H9 (cell line): ENCODE results near the gene PRSS2. TPM values are rescaled to one million over a fixed set of nuclear protein-coding genes. Genes with fewer than 3 reads are reported as not detected.

Experiments used
- DNase-seq: peaks from one replicate; pipeline ENCODE4 v3.0.0-alpha.2; 2017
- H2AFZ ChIP-seq: one replicate; pipeline ENCODE4 v1.6.1; 2013; ENCODE audit warnings: mild to moderate bottlenecking, low read length, control low read depth, moderate library complexity
- H2AK5ac ChIP-seq: 2 replicates; pipeline ENCODE4 v1.6.1; 2013; ENCODE audit warnings: low read length, control low read depth, mixed read lengths; ENCODE audit not compliant: insufficient read length
- H2BK120ac ChIP-seq: one replicate; pipeline ENCODE4 v1.6.1; 2013; ENCODE audit warnings: low read depth, mild to moderate bottlenecking, low read length, control low read depth, inconsistent platforms; ENCODE audit not compliant: poor library complexity, severe bottlenecking
- H2BK12ac ChIP-seq: 2 replicates; pipeline ENCODE4 v1.6.1; 2013; ENCODE audit warnings: low read length, control low read depth, mixed read lengths, low read depth; ENCODE audit not compliant: insufficient read length
- H2BK15ac ChIP-seq: 2 replicates; pipeline ENCODE4 v1.6.1; 2013; ENCODE audit warnings: low read depth, low read length, control low read depth
- H2BK20ac ChIP-seq: one replicate; pipeline ENCODE4 v1.6.1; 2013; ENCODE audit warnings: low read depth, mild to moderate bottlenecking, low read length, control low read depth, inconsistent platforms; ENCODE audit not compliant: poor library complexity, severe bottlenecking
- H2BK5ac ChIP-seq: 2 replicates; pipeline ENCODE4 v1.6.1; 2013; ENCODE audit warnings: low read length, control low read depth, mixed read lengths; ENCODE audit not compliant: insufficient read length
- H3K14ac ChIP-seq: 2 replicates; pipeline ENCODE4 v1.6.1; 2013; ENCODE audit warnings: low read length, control low read depth; ENCODE audit not compliant: insufficient read depth
- H3K18ac ChIP-seq: 2 replicates; pipeline ENCODE4 v1.6.1; 2013; ENCODE audit warnings: low read depth, mild to moderate bottlenecking, mixed read lengths, low read length, control low read depth; ENCODE audit not compliant: insufficient read length
- H3K23ac ChIP-seq: 2 replicates; pipeline ENCODE4 v1.6.1; 2013; ENCODE audit warnings: low read length, control low read depth, mixed read lengths, low read depth; ENCODE audit not compliant: insufficient read length
- H3K23me2 ChIP-seq: 2 replicates; pipeline ENCODE4 v1.6.1; 2013; ENCODE audit warnings: low read depth, mild to moderate bottlenecking, mixed read lengths, low read length, control low read depth; ENCODE audit not compliant: insufficient read length, poor library complexity, severe bottlenecking
- H3K27ac ChIP-seq: 2 replicates; pipeline ENCODE4 v1.5.1; 2013; ENCODE audit warnings: low read length, control low read depth, mixed read lengths, low read depth; ENCODE audit not compliant: insufficient read length
- H3K27me3 ChIP-seq: 2 replicates; pipeline ENCODE4 v1.6.1; 2013; ENCODE audit warnings: low read length, control low read depth, inconsistent platforms; ENCODE audit not compliant: insufficient read depth
- H3K4ac ChIP-seq: 2 replicates; pipeline ENCODE4 v1.6.1; 2013; ENCODE audit warnings: low read depth, mild to moderate bottlenecking, control low read depth, inconsistent platforms, low read length, moderate library complexity
- H3K4me1 ChIP-seq: 2 replicates; pipeline ENCODE4 v1.6.1; 2013; ENCODE audit warnings: low read length, control low read depth, inconsistent platforms; ENCODE audit not compliant: insufficient read depth
- H3K4me2 ChIP-seq: 2 replicates; pipeline ENCODE4 v1.6.1; 2013; ENCODE audit warnings: low read length, control low read depth, mixed read lengths; ENCODE audit not compliant: insufficient read length, insufficient read depth
- H3K56ac ChIP-seq: 2 replicates; pipeline ENCODE4 v1.6.1; 2013; ENCODE audit warnings: low read depth, mild to moderate bottlenecking, mixed read lengths, low read length, control low read depth; ENCODE audit not compliant: insufficient read length
- H3K79me1 ChIP-seq: 2 replicates; pipeline ENCODE4 v1.6.1; 2013; ENCODE audit warnings: low read depth, mild to moderate bottlenecking, moderate library complexity, low read length, control low read depth, inconsistent platforms; ENCODE audit not compliant: insufficient read depth, poor library complexity, severe bottlenecking
- H3K79me2 ChIP-seq: 2 replicates; pipeline ENCODE4 v1.6.1; 2013; ENCODE audit warnings: low read length, control low read depth, inconsistent platforms; ENCODE audit not compliant: insufficient read depth
- H3K9ac ChIP-seq: 2 replicates; pipeline ENCODE4 v1.6.1; 2013; ENCODE audit warnings: low read length, control low read depth, mixed read lengths; ENCODE audit not compliant: insufficient read length; ENCODE audit errors: extremely low read depth
- H3K9me3 ChIP-seq: one replicate; pipeline ENCODE4 v1.6.1; 2013; ENCODE audit warnings: low read depth, low read length, inconsistent platforms; ENCODE audit not compliant: control insufficient read depth
- H3T11ph ChIP-seq: one replicate; pipeline ENCODE4 v1.6.1; 2013; ENCODE audit warnings: mild to moderate bottlenecking, low read length, control low read depth, inconsistent platforms
- H4K20me1 ChIP-seq: one replicate; pipeline ENCODE4 v1.6.1; 2013; ENCODE audit not compliant: control insufficient read depth, insufficient read length, insufficient read depth
- H4K5ac ChIP-seq: 2 replicates; pipeline ENCODE4 v1.6.1; 2013; ENCODE audit warnings: low read depth, mild to moderate bottlenecking, mixed read lengths, low read length, control low read depth; ENCODE audit not compliant: insufficient read length
- H4K8ac ChIP-seq: replicated peaks from 2 replicates; pipeline ENCODE4 v1.6.1; 2013; ENCODE audit warnings: low read length, control low read depth, mixed read lengths, low read depth; ENCODE audit not compliant: insufficient read length
- H4K91ac ChIP-seq: 2 replicates; pipeline ENCODE4 v1.6.1; 2013; ENCODE audit warnings: low read depth, mild to moderate bottlenecking, moderate library complexity, mixed read lengths, low read length, control low read depth; ENCODE audit not compliant: insufficient read length
- H3K27ac Mint-ChIP-seq, 3 experiments: 2 replicates in 2 of 3; 3 replicates in 1 of 3; pipeline ENCODE4 v1.8.0; 2020 to 2021; ENCODE audit warnings: mixed read lengths in 3 of 3, mild to moderate bottlenecking in 1 of 3, moderate library complexity in 1 of 3
- H3K27me3 Mint-ChIP-seq: 2 replicates; pipeline ENCODE4 v1.8.0; 2021; ENCODE audit warnings: low read depth, mild to moderate bottlenecking, moderate library complexity, mixed read lengths
- H3K36me3 Mint-ChIP-seq, 3 experiments: 2 replicates in 2 of 3; 3 replicates in 1 of 3; pipeline ENCODE4 v1.8.0; 2020 to 2021; ENCODE audit warnings: low read depth in 3 of 3, mixed read lengths in 3 of 3; ENCODE audit not compliant: insufficient read depth in 1 of 3
- H3K4me1 Mint-ChIP-seq, 2 experiments: 2 replicates each; pipeline ENCODE4 v1.8.0; 2020; ENCODE audit warnings: mixed read lengths in 2 of 2
- H3K4me3 Mint-ChIP-seq, 2 experiments: 2 replicates in 1 of 2; 3 replicates in 1 of 2; pipeline ENCODE4 v1.8.0; 2020 to 2021; ENCODE audit warnings: mild to moderate bottlenecking in 2 of 2, mixed read lengths in 2 of 2, moderate library complexity in 1 of 2
- H3K9me3 Mint-ChIP-seq, 2 experiments: 2 replicates in 1 of 2; 3 replicates in 1 of 2; pipeline ENCODE4 v1.8.0; 2020; ENCODE audit warnings: mild to moderate bottlenecking in 2 of 2, mixed read lengths in 2 of 2, moderate library complexity in 1 of 2
- WGBS: extraction: QIAGEN DNeasy Blood & Tissue Kit; methylation state at CpG from one replicate; pipeline ENCODE4 v1.1.7; 2013; ENCODE audit warnings: missing lambda C conversion rate, low lambda C conversion rate, mixed read lengths; ENCODE audit not compliant: insufficient read length; ENCODE audit errors: extremely low coverage; 5-methylcytosine and 5-hydroxymethylcytosine counted together
- total RNA-seq: library from RNA; stranded (reverse); gene quantifications from 2 replicates; pipeline ENCODE4 v1.2.1, GENCODE V29; 2021
- TF ChIP-seq, protein P1 (sequence below): fragments of 200-600 bp; sonication (generic); conservative IDR thresholded peaks from 3 replicates; pipeline ENCODE4 v1.8.0; 2021; ENCODE audit warnings: antibody characterized with exemption, mild to moderate bottlenecking

PRSS2 gene
- total RNA-seq, 1 experiment from 2014 or later: not detected

DNA sequence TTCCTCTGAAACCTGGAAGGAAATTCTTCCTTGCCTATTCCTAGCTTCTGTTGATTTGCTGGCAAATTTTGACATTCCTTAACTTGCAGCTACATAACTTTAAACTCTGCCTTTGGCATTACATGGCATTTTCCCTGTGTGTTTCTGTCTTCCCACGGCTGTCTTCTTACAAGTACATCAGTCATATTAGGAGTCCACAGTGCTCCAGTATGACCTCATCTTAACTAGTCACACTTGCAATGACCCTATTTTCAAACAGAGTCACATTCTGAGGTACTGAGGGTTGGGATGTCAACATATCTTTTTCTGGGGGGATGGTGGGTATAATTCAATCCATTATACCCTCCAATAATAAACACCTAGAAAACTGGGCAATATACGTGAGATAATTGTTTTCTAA lies 46.7 kb downstream of the PRSS2 start:
- H2BK12ac ChIP-seq: no peak overlapping the region
- peaks cover 24 to 29% of the 10 kb centered on the region in 2 experiments for H3K4me1 Mint-ChIP-seq
- no peaks in the 10 kb centered on the region for H3K9me3 ChIP-seq
- no peak overlapping the region for H3T11ph ChIP-seq
- no peak overlapping the region for H4K91ac ChIP-seq
- no peaks in the 10 kb centered on the region for H3K79me1 ChIP-seq
- no peak overlapping the region for H3K4ac ChIP-seq
- H4K8ac ChIP-seq: no peak overlapping the region
- H3K4me1 ChIP-seq: peaks cover 14% of the 10 kb centered on the region; the same call in 1 of the 2 replicates
- H3K27me3 ChIP-seq: no peaks in the 10 kb centered on the region
- TF ChIP-seq, protein P1, sequence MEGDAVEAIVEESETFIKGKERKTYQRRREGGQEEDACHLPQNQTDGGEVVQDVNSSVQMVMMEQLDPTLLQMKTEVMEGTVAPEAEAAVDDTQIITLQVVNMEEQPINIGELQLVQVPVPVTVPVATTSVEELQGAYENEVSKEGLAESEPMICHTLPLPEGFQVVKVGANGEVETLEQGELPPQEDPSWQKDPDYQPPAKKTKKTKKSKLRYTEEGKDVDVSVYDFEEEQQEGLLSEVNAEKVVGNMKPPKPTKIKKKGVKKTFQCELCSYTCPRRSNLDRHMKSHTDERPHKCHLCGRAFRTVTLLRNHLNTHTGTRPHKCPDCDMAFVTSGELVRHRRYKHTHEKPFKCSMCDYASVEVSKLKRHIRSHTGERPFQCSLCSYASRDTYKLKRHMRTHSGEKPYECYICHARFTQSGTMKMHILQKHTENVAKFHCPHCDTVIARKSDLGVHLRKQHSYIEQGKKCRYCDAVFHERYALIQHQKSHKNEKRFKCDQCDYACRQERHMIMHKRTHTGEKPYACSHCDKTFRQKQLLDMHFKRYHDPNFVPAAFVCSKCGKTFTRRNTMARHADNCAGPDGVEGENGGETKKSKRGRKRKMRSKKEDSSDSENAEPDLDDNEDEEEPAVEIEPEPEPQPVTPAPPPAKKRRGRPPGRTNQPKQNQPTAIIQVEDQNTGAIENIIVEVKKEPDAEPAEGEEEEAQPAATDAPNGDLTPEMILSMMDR: no peak
- H3K4me3 Mint-ChIP-seq: no peak overlapping the region
- WGBS: no CpG with 5 or more reads among the region's 2 CpGs
- peaks cover 0 to 10% (median 3%) of the 10 kb centered on the region in 3 experiments; a peak in 3 of 7 replicates for H3K36me3 Mint-ChIP-seq
- no peak overlapping the region for H3K23ac ChIP-seq
- H3K4me2 ChIP-seq: no peak overlapping the region
- no peak overlapping the region for H4K5ac ChIP-seq
- H2AFZ ChIP-seq: no peak overlapping the region
- no peaks in the 10 kb centered on the region for H3K23me2 ChIP-seq
- H3K27ac Mint-ChIP-seq: no peak overlapping the region
- no peak overlapping the region for H3K56ac ChIP-seq
- peaks cover 2% of the 10 kb centered on the region; the same call in 1 of the 2 replicates for H3K27me3 Mint-ChIP-seq
- no peak overlapping the region for H2BK20ac ChIP-seq
- H2BK5ac ChIP-seq: no peak overlapping the region
- DNase-seq: no peak
- no peak overlapping the region for H2AK5ac ChIP-seq
- no peaks in the 10 kb centered on the region for H4K20me1 ChIP-seq
- H3K9me3 Mint-ChIP-seq: peaks cover 14 to 18% of the 10 kb centered on the region in 2 experiments
- H3K79me2 ChIP-seq: no peaks in the 10 kb centered on the region
- H3K18ac ChIP-seq: no peak overlapping the region
- no peak overlapping the region for H3K9ac ChIP-seq
- no peak overlapping the region for H3K27ac ChIP-seq
- no peak overlapping the region for H2BK120ac ChIP-seq
- no peak overlapping the region for H2BK15ac ChIP-seq
- no peak overlapping the region for H3K14ac ChIP-seq
